ENCODE measurements around the gene MFNG.

DNA sequence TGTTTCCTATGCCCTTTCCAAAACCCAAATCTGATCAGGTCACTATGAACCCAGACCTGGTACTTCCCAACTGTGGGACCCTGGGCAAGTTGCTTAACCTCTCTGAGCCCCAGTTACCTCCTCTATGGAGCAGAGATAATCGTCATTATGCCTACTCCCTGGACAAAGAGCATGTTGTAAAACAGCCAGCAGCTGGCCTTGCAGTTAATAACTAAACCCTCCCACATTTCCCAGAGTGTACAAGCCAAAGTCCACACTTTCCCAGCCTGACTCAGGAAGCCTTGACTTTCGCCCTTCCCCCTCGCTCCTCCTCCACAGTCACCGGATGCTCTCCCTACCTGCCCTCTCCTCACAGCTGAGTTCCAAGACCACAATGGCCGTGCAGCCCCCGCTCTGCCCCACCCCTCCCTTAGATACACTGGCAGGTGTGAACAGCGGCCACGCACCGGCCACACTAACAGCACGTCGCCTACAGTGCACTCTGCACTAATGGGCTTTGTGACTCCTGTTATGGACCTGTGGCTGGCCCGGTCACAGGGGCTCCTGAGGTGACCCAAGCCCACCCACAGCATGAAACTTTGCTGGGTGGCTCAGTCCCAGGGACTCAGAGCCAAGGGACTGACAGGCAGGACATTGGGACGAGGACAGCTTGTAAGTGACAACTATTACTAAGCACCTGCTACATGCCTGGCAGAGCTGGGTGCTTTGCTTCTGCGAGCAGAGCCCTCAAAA is 15.6 kb upstream of the MFNG start:
- TF ChIP-seq, protein P1, sequence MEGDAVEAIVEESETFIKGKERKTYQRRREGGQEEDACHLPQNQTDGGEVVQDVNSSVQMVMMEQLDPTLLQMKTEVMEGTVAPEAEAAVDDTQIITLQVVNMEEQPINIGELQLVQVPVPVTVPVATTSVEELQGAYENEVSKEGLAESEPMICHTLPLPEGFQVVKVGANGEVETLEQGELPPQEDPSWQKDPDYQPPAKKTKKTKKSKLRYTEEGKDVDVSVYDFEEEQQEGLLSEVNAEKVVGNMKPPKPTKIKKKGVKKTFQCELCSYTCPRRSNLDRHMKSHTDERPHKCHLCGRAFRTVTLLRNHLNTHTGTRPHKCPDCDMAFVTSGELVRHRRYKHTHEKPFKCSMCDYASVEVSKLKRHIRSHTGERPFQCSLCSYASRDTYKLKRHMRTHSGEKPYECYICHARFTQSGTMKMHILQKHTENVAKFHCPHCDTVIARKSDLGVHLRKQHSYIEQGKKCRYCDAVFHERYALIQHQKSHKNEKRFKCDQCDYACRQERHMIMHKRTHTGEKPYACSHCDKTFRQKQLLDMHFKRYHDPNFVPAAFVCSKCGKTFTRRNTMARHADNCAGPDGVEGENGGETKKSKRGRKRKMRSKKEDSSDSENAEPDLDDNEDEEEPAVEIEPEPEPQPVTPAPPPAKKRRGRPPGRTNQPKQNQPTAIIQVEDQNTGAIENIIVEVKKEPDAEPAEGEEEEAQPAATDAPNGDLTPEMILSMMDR (IDR thresholded peaks at IDR 0.05), result no peak
- no peak for TF ChIP-seq POLR2AphosphoS5 (IDR thresholded peaks at IDR 0.05; ENCODE audit: low read depth, low read length)
- TF ChIP-seq REST (IDR thresholded peaks at IDR 0.05; ENCODE audit: insufficient read depth in 1 of 2, low read depth in 2 of 2, low read length in 1 of 2), result no peak
- TF ChIP-seq TCF7L2 (IDR thresholded peaks at IDR 0.05; ENCODE audit: low read depth, low read length), result no peak
- TF ChIP-seq SIN3A (IDR thresholded peaks at IDR 0.05; ENCODE audit: borderline replicate concordance, insufficient read depth, low read depth, low read length), result no peak

All from Panc1 (cell line).